Astrocyte of the spinal cord (primary cell): Measurements from ENCODE around the gene CP.

Source experiments
- DNase-seq: peaks from one replicate; pipeline ENCODE4 v3.0.0; 2011; ENCODE audit warnings: low read depth, low spot score
- H3K4me3 ChIP-seq: 2 replicates; pipeline ENCODE4 v1.5.1; 2011; ENCODE audit warnings: low read depth, mild to moderate bottlenecking, low read length, moderate library complexity
- CTCF ChIP-seq: IDR thresholded peaks from 2 replicates; pipeline ENCODE4 v1.5.1; 2012; ENCODE audit warnings: low read depth, mild to moderate bottlenecking, low read length, inconsistent platforms
- in situ Hi-C: cut with HindIII; loops from 2 replicates; pipeline ENCODE4 v1.10.0; 2017; ENCODE audit warnings: low sequenced_read_pairs

Gene CP

GRCh38 chr3:149188494-149188893 lies 33.1 kb downstream of the CP start:
- H3K4me3 ChIP-seq = no peak overlapping the region
- in situ Hi-C loops = no loop called here
- DNase-seq = no peak
- no peak for TF ChIP-seq CTCF

- DNase-seq = no peak
- no peak overlapping the region for H3K4me3 ChIP-seq
- in situ Hi-C loops = no loop called here
- no peak for TF ChIP-seq CTCF
Observed at GRCh38 chr3:149186721-149187120, 34.9 kb downstream of the CP start.

GRCh38 chr3:149186219-149186618 lies 35.4 kb downstream of the CP start:
- in situ Hi-C loops = no loop called here
- no peak for DNase-seq
- no peak overlapping the region for H3K4me3 ChIP-seq
- no peak for TF ChIP-seq CTCF

GRCh38 chr3:149181182-149181581 lies 40.4 kb downstream of the CP start:
- TF ChIP-seq CTCF = no peak
- in situ Hi-C loops = no loop called here
- H3K4me3 ChIP-seq = no peak overlapping the region
- DNase-seq = no peak

GRCh38 chr3:149180057-149180573 lies 41.5 kb downstream of the CP start:
- peak; percentile 97 for DNase-seq
- no peak for TF ChIP-seq CTCF
- no peak overlapping the region for H3K4me3 ChIP-seq
- in situ Hi-C loops = no loop called here

GRCh38 chr3:149179220-149179619 lies 42.4 kb downstream of the CP start:
- in situ Hi-C loops = no loop called here
- no peak overlapping the region for H3K4me3 ChIP-seq
- no peak for TF ChIP-seq CTCF
- peak; percentile 24 for DNase-seq

- no peak for DNase-seq
- H3K4me3 ChIP-seq = no peak overlapping the region
- in situ Hi-C loops = no loop called here
- no peak for TF ChIP-seq CTCF
Observed at GRCh38 chr3:149177122-149177521, 44.5 kb downstream of the CP start.
